ENCODE measurements around the gene THAP3.

Gene THAP3

DNA sequence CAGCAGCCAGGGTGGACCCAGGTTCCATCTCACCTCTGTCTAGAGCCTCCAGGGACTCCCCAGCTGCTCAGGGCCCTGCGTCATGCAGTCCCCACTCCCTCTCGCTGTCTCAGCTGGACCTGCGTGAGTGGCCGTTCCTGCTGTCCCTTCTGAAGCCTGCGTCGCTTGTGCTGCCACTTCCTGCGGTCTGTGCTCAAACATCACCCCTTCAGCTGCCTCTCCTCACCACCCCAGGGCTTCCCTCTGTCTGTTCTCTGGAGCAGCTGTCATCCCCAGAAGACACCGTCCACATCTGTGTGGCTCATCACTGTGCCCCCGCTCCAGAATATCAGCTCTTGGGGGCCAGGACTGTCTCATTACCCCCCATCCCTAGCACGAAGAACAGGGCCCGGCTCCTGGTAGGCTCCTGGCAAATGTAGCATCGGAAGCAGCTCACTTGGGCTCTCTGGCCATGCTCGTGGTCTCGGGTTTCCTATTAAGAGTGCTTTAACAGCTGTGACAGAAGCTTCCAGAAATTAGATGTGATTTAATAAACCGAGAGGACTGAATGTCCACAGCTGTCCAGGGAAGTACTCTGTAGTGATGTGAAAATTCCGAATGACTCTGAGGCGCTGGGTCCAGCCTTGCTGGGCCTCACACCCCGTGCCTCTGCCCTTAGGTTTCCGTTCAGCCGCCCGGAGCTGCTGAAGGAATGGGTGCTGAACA, 3.3 kb downstream of the THAP3 start:
- peaks cover 14% of the 10 kb centered on the region for H3F3A ChIP-seq (ENCODE audit: insufficient read depth, low read length)
- H3K27me3 ChIP-seq (replicated peaks; ENCODE audit: insufficient read depth, low read length), result no peaks in the 10 kb centered on the region
- no peak for DNase-seq
- no peak overlapping the region for H3K9ac ChIP-seq (ENCODE audit: low read length)
- no peak overlapping the region for H3K4me3 ChIP-seq (ENCODE audit: low read length)
- H2AFZ ChIP-seq (ENCODE audit: low read length), result no peak overlapping the region
- no peak overlapping the region for H3K4me2 ChIP-seq (ENCODE audit: low read depth, low read length)
- no peaks in the 10 kb centered on the region for H3K9me3 ChIP-seq (replicated peaks; ENCODE audit: insufficient read depth, low read length)
- peaks cover 12% of the 10 kb centered on the region; the same call in 1 of the 2 replicates for H3K4me1 ChIP-seq (ENCODE audit: low read length)
- no peaks in the 10 kb centered on the region; the same call in 1 of the 2 replicates for H3K36me3 ChIP-seq (replicated peaks; ENCODE audit: insufficient read depth, low read length)
- H3K9me2 ChIP-seq (replicated peaks; ENCODE audit: insufficient read depth, low read length), result no peaks in the 10 kb centered on the region
- no peak overlapping the region for H3K27ac ChIP-seq (ENCODE audit: low read length)
- no peaks in the 10 kb centered on the region for H4K20me1 ChIP-seq (ENCODE audit: insufficient read depth, low read length)
- no peak for TF ChIP-seq EZH2 (optimal IDR thresholded peaks at IDR 0.05; ENCODE audit: low read depth, low read length)
- H3K79me2 ChIP-seq (ENCODE audit: low read length), result peaks cover 44% of the 10 kb centered on the region

DNA sequence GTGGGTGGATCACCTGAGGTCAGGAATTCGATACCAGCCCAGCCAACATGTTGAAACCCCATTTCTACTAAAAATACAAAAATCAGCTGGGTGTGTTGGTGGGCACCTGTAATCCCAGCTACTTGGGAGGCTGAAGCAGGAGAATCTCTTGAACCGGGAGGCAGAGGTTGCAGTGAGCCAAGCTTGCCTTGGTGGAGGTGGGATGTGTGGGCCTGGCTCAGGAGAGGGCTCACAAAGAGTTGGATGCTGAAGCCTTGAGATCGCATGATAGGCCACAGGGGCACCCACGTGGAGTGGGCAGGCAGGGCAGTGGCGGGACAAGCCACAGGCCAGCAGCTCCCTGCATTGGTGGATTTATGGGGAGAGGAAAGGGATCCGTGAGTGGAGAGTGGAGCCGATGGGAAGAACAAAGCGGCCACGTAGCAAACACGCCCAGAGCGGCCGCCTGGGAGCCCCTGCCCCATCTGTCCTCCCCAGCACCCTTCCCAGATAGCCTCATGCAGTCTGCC, 4.4 kb downstream of the THAP3 start:
- Histone ChIP-seq H3K4me2 (ENCODE audit: low read depth, low read length) (no peak overlapping the region), H4K20me1 (ENCODE audit: insufficient read depth, low read length) (no peaks in the 10 kb centered on the region), H3K27ac (ENCODE audit: low read length) (no peak overlapping the region), H3K4me1 (ENCODE audit: low read length) (peaks cover 10% of the 10 kb centered on the region; the same call in 1 of the 2 replicates), H3K27me3 (replicated peaks; ENCODE audit: insufficient read depth, low read length) (no peaks in the 10 kb centered on the region), H2AFZ (ENCODE audit: low read length) (no peak overlapping the region), H3K9ac (ENCODE audit: low read length) (no peak overlapping the region), H3K9me3 (replicated peaks; ENCODE audit: insufficient read depth, low read length) (no peaks in the 10 kb centered on the region), H3K4me3 (ENCODE audit: low read length) (no peak overlapping the region), H3K9me2 (replicated peaks; ENCODE audit: insufficient read depth, low read length) (no peaks in the 10 kb centered on the region), H3F3A (ENCODE audit: insufficient read depth, low read length) (peaks cover 3% of the 10 kb centered on the region; the same call in 1 of the 2 replicates), H3K36me3 (replicated peaks; ENCODE audit: insufficient read depth, low read length) (no peaks in the 10 kb centered on the region; the same call in 1 of the 2 replicates), H3K79me2 (ENCODE audit: low read length) (peaks cover 35% of the 10 kb centered on the region)
- TF ChIP-seq, protein P1, sequence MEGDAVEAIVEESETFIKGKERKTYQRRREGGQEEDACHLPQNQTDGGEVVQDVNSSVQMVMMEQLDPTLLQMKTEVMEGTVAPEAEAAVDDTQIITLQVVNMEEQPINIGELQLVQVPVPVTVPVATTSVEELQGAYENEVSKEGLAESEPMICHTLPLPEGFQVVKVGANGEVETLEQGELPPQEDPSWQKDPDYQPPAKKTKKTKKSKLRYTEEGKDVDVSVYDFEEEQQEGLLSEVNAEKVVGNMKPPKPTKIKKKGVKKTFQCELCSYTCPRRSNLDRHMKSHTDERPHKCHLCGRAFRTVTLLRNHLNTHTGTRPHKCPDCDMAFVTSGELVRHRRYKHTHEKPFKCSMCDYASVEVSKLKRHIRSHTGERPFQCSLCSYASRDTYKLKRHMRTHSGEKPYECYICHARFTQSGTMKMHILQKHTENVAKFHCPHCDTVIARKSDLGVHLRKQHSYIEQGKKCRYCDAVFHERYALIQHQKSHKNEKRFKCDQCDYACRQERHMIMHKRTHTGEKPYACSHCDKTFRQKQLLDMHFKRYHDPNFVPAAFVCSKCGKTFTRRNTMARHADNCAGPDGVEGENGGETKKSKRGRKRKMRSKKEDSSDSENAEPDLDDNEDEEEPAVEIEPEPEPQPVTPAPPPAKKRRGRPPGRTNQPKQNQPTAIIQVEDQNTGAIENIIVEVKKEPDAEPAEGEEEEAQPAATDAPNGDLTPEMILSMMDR (IDR thresholded peaks at IDR 0.05; ENCODE audit: low read length), result no peak
- TF ChIP-seq EZH2phosphoT487 (IDR thresholded peaks at IDR 0.05; ENCODE audit: low read length) (no peak), EZH2 (optimal IDR thresholded peaks at IDR 0.05; ENCODE audit: low read depth, low read length) (no peak)
- DNase-seq, result no peak

DNA sequence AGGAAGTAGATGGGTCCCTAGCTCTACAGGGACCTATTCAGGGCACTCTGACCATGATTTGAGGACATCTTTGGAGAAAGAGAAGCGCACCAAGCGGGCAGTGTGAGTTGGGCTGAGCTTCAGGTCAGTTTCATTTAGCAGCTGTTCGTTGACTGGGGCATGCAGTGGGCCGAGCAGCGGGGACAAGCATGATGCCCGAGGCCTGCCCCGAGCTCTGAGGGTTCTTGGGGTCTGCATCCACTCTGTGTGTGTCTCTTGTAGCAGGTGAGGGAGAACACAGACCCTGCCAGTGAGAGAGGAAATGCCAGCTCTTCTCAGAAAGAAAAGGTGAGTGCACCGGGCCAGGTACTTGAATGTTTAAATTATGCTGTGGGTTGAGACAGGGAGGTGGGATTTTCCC, 5.4 kb downstream of the THAP3 start:
- TF ChIP-seq, protein P1 (IDR thresholded peaks at IDR 0.05; ENCODE audit: low read length), result no peak
- TF ChIP-seq EZH2 (optimal IDR thresholded peaks at IDR 0.05; ENCODE audit: low read depth, low read length) (no peak), EZH2phosphoT487 (IDR thresholded peaks at IDR 0.05; ENCODE audit: low read length) (no peak)
- Histone ChIP-seq H3F3A (ENCODE audit: insufficient read depth, low read length) (no peaks in the 10 kb centered on the region; the same call in 1 of the 2 replicates), H3K4me2 (ENCODE audit: low read depth, low read length) (no peak overlapping the region), H3K79me2 (ENCODE audit: low read length) (peaks cover 34% of the 10 kb centered on the region), H3K27ac (ENCODE audit: low read length) (no peak overlapping the region), H3K9me2 (replicated peaks; ENCODE audit: insufficient read depth, low read length) (no peaks in the 10 kb centered on the region), H3K4me1 (ENCODE audit: low read length) (0 out of 2 replicates have a peak, but pooled peaks cover 4% of the 10 kb centered on the region), H3K9ac (ENCODE audit: low read length) (no peak overlapping the region), H2AFZ (ENCODE audit: low read length) (no peak overlapping the region), H3K9me3 (replicated peaks; ENCODE audit: insufficient read depth, low read length) (no peaks in the 10 kb centered on the region), H3K4me3 (ENCODE audit: low read length) (no peak overlapping the region), H4K20me1 (ENCODE audit: insufficient read depth, low read length) (no peaks in the 10 kb centered on the region), H3K27me3 (replicated peaks; ENCODE audit: insufficient read depth, low read length) (no peaks in the 10 kb centered on the region), H3K36me3 (replicated peaks; ENCODE audit: insufficient read depth, low read length) (peaks cover 2% of the 10 kb centered on the region)
- DNase-seq, result no peak

DNA sequence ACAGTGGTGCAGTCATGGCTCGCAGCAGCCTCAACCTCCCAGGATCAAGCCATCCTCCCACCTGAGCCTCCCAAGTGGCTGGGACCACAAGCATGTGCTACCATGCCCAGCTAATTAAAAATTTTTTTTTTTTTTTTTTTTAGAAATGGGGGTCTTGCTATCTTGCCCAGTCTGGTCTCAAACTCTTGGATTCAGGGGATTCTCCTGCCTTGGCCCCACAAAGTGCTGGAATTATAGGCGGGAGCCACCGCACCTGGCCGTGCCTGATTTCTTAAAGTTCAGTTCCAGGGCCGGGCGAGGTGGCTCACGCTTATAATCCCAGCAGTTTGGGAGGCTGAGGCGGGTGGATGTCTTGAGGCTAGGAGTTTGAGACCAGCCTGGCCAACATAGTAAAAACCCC, 6.4 kb downstream of the THAP3 start:
- Histone ChIP-seq H3K4me2 (ENCODE audit: low read depth, low read length) (no peak overlapping the region), H3K27me3 (replicated peaks; ENCODE audit: insufficient read depth, low read length) (no peaks in the 10 kb centered on the region), H3K79me2 (ENCODE audit: low read length) (peaks cover 26% of the 10 kb centered on the region), H3K4me1 (ENCODE audit: low read length) (0 out of 2 replicates have a peak, but pooled peaks cover 3% of the 10 kb centered on the region), H4K20me1 (ENCODE audit: insufficient read depth, low read length) (no peaks in the 10 kb centered on the region), H3K4me3 (ENCODE audit: low read length) (no peak overlapping the region), H3K9me2 (replicated peaks; ENCODE audit: insufficient read depth, low read length) (no peaks in the 10 kb centered on the region), H3K36me3 (replicated peaks; ENCODE audit: insufficient read depth, low read length) (peaks cover 4% of the 10 kb centered on the region), H3K9me3 (replicated peaks; ENCODE audit: insufficient read depth, low read length) (no peaks in the 10 kb centered on the region), H3K9ac (ENCODE audit: low read length) (no peak overlapping the region), H2AFZ (ENCODE audit: low read length) (no peak overlapping the region), H3K27ac (ENCODE audit: low read length) (no peak overlapping the region), H3F3A (ENCODE audit: insufficient read depth, low read length) (no peaks in the 10 kb centered on the region)
- TF ChIP-seq EZH2 (optimal IDR thresholded peaks at IDR 0.05; ENCODE audit: low read depth, low read length), result no peak
- no peak for DNase-seq
